Activated CD4-positive, alpha-beta T cell treated with anti-CD3 and anti-CD28 coated beads for 36 hours (primary cell): Measurements from ENCODE around the gene KTI12. TPM values are rescaled to one million over a fixed set of nuclear protein-coding genes. Genes with fewer than 3 reads are reported as not detected.
A peak's percentile ranks its signal among the peaks of the same experiment; 100 is the strongest.
"Not testable (repeated sequence)": the region's sequence is repeated elsewhere in the genome, so short reads cannot be mapped to it uniquely, and the experiment has no call there.

Source experiments
- ATAC-seq: fragments of 200-7000 bp; cut with Tn5 transposase; one replicate; pipeline ENCODE4 v1.10.0; 2021; ENCODE audit warnings: mild to moderate bottlenecking, moderate library complexity
- CTCF ChIA-PET: fragments of 350-600 bp; sonication (Branson Sonifier 250); formaldehyde crosslinking; loops from one replicate; lab custom pipeline; 2021; ENCODE audit warnings: antibody characterized with exemption; lab: Charles Lee
- POLR2A ChIA-PET: fragments of 350-600 bp; sonication (Branson Sonifier 250); formaldehyde crosslinking; loops from one replicate; lab custom pipeline; 2021; ENCODE audit warnings: antibody characterized with exemption, inconsistent platforms; lab: Charles Lee
- DNase-seq: peaks from one replicate; pipeline ENCODE4 v3.0.0-alpha.2; 2020
- H3K27ac Mint-ChIP-seq: one replicate; pipeline ENCODE4 v1.8.0; 2021; ENCODE audit warnings: mixed read lengths
- H3K27me3 Mint-ChIP-seq: one replicate; pipeline ENCODE4 v1.8.0; 2021; ENCODE audit warnings: mixed read lengths
- H3K36me3 Mint-ChIP-seq: one replicate; pipeline ENCODE4 v1.8.0; 2021; ENCODE audit warnings: low read depth, mixed read lengths
- H3K4me1 Mint-ChIP-seq: one replicate; pipeline ENCODE4 v1.8.0; 2021; ENCODE audit warnings: mixed read lengths
- H3K4me3 Mint-ChIP-seq: one replicate; pipeline ENCODE4 v1.8.0; 2021; ENCODE audit warnings: mild to moderate bottlenecking, moderate library complexity, mixed read lengths
- H3K9me3 Mint-ChIP-seq: one replicate; pipeline ENCODE4 v1.8.0; 2021; ENCODE audit warnings: low read depth, mixed read lengths
- intact Hi-C, 2 experiments: fragments of 100-400 bp; cut with DNase I in 1 of 2; cut with micrococcal nuclease in 1 of 2; formaldehyde crosslinking; loops; one replicate each; pipeline versions ENCODE4 v1.14.2 to v1.15.1; 2022 to 2024; cut with DNase I, micrococcal nuclease
- total RNA-seq, 2 experiments: library from RNA; stranded (reverse); gene quantifications; one replicate each; pipeline ENCODE4 v1.2.3, GENCODE V29; 2021

Gene KTI12
- total RNA-seq, 2 experiments from 2014 or later, result 7.6 to 12.3 TPM

GRCh38 chr1:52008071-52008809 lies 25.4 kb downstream of the KTI12 start:
- Mint-ChIP-seq H3K27ac (no peak overlapping the region), H3K36me3 (no peaks in the 10 kb centered on the region), H3K4me3 (no peak overlapping the region), H3K9me3 (no peaks in the 10 kb centered on the region), H3K4me1 (no peaks in the 10 kb centered on the region), H3K27me3 (peaks cover 18% of the 10 kb centered on the region)
- ATAC-seq (no peak), DNase-seq (no peak)
- intact Hi-C loops, result loop anchor here in 1 of 2 experiments (10.0 kb wide), 1 partner anchor 193 kb away; no protein-coding TSS in a partner anchor
- ChIA-PET CTCF (interaction anchor here (0.6 to 1.0 kb wide), 2 partner anchors 112 to 206 kb away, joined by 3 to 4 read pairs; no protein-coding TSS in a partner anchor), POLR2A (no interaction called here)

- ATAC-seq, result no peak
- H3K27ac Mint-ChIP-seq, result no peak overlapping the region
- H3K4me3 Mint-ChIP-seq, result no peak overlapping the region
- DNase-seq, result no peak
- H3K9me3 Mint-ChIP-seq, result no peaks in the 10 kb centered on the region
- H3K4me1 Mint-ChIP-seq, result no peaks in the 10 kb centered on the region
- CTCF ChIA-PET, result interaction anchor here (0.7 to 1.0 kb wide), 2 partner anchors 111 to 294 kb away, joined by 3 to 4 read pairs; no protein-coding TSS in a partner anchor
- intact Hi-C loops, result loop anchor here in 1 of 2 experiments (10.0 kb wide), 1 partner anchor 193 kb away; no protein-coding TSS in a partner anchor
- POLR2A ChIA-PET, result no interaction called here
- no peaks in the 10 kb centered on the region for H3K36me3 Mint-ChIP-seq
- H3K27me3 Mint-ChIP-seq, result peaks cover 18% of the 10 kb centered on the region
Observed at GRCh38 chr1:52007215-52008002, 26.2 kb downstream of the KTI12 start.

GRCh38 chr1:52006081-52006553 lies 27.5 kb downstream of the KTI12 start:
- CTCF ChIA-PET, result interaction anchor here (2.9 kb wide), 1 partner anchor 109 kb away, joined by 21 read pairs; no protein-coding TSS in a partner anchor
- DNase-seq, H3K9me3 Mint-ChIP-seq, H3K36me3 Mint-ChIP-seq, H3K4me3 Mint-ChIP-seq, H3K27ac Mint-ChIP-seq, ATAC-seq, POLR2A ChIA-PET, H3K4me1 Mint-ChIP-seq: not testable (repeated sequence)
- intact Hi-C loops, result loop anchor here in 1 of 2 experiments (10.0 kb wide), 1 partner anchor 191 kb away; no protein-coding TSS in a partner anchor
- H3K27me3 Mint-ChIP-seq, result peaks cover 18% of the 10 kb centered on the region

- intact Hi-C loops, result loop anchor here in 1 of 2 experiments (10.0 kb wide), 1 partner anchor 191 kb away; no protein-coding TSS in a partner anchor
- ChIA-PET POLR2A (interaction anchor here (0.7 kb wide), 1 partner anchor 85 kb away, joined by 3 read pairs; no protein-coding TSS in a partner anchor), CTCF (interaction anchor here (1.1 to 2.9 kb wide), 2 partner anchors 109 to 236 kb away, joined by 5 to 21 read pairs; no protein-coding TSS in a partner anchor)
- H3K36me3 Mint-ChIP-seq, H3K4me3 Mint-ChIP-seq, H3K9me3 Mint-ChIP-seq, H3K4me1 Mint-ChIP-seq, H3K27ac Mint-ChIP-seq, ATAC-seq, DNase-seq: not testable (repeated sequence)
- peaks cover 18% of the 10 kb centered on the region for H3K27me3 Mint-ChIP-seq
Observed at GRCh38 chr1:52005548-52005947, 28.1 kb downstream of the KTI12 start.

- no peaks in the 10 kb centered on the region for H3K9me3 Mint-ChIP-seq
- no peaks in the 10 kb centered on the region for H3K4me1 Mint-ChIP-seq
- CTCF ChIA-PET, result interaction anchor here (0.6 to 2.9 kb wide), 2 partner anchors 16 to 107 kb away, joined by 3 to 21 read pairs; no protein-coding TSS in a partner anchor
- no peak overlapping the region for H3K4me3 Mint-ChIP-seq
- H3K27ac Mint-ChIP-seq, result no peak overlapping the region
- peaks cover 17% of the 10 kb centered on the region for H3K27me3 Mint-ChIP-seq
- H3K36me3 Mint-ChIP-seq, result no peaks in the 10 kb centered on the region
- DNase-seq (no peak), ATAC-seq (no peak)
- intact Hi-C loops, result loop anchor here in 1 of 2 experiments (2.0 to 10.0 kb wide), 2 partner anchors 189 to 811 kb away; no protein-coding TSS in a partner anchor
- POLR2A ChIA-PET, result no interaction called here
Observed at GRCh38 chr1:52003877-52004276, 29.7 kb downstream of the KTI12 start.

GRCh38 chr1:52002038-52002917 lies 31.3 kb downstream of the KTI12 start:
- DNase-seq, result peak; percentile 52
- intact Hi-C loops, result loop anchor here (1.0 to 10.0 kb wide), 3 partner anchors 105 to 809 kb away; no protein-coding TSS in a partner anchor
- peak; percentile 95 for ATAC-seq
- H3K27ac Mint-ChIP-seq, result no peak overlapping the region
- ChIA-PET CTCF (interaction anchor here (0.6 to 2.2 kb wide), 5 partner anchors 61 to 256 kb away, joined by 3 to 28 read pairs (median 3); no protein-coding TSS in a partner anchor), POLR2A (no interaction called here)
- no peaks in the 10 kb centered on the region for H3K4me1 Mint-ChIP-seq
- no peak overlapping the region for H3K4me3 Mint-ChIP-seq
- no peaks in the 10 kb centered on the region for H3K9me3 Mint-ChIP-seq
- H3K27me3 Mint-ChIP-seq, result peaks cover 14% of the 10 kb centered on the region
- H3K36me3 Mint-ChIP-seq, result no peaks in the 10 kb centered on the region

- Mint-ChIP-seq H3K27ac (no peak overlapping the region), H3K4me1 (no peaks in the 10 kb centered on the region), H3K27me3 (peaks cover 10% of the 10 kb centered on the region), H3K36me3 (no peaks in the 10 kb centered on the region), H3K9me3 (no peaks in the 10 kb centered on the region), H3K4me3 (no peak overlapping the region)
- ChIA-PET POLR2A (interaction anchor here (0.6 to 1.0 kb wide), 2 partner anchors 66 to 698 kb away, joined by 3 to 8 read pairs; no protein-coding TSS in a partner anchor), CTCF (interaction anchor here (0.8 to 2.3 kb wide), 3 partner anchors 10 to 191 kb away, joined by 4 to 23 read pairs (median 5); no protein-coding TSS in a partner anchor)
- no peak for ATAC-seq
- no peak for DNase-seq
- intact Hi-C loops, result no loop called here
Observed at GRCh38 chr1:51998701-51999100, 34.9 kb downstream of the KTI12 start.

GRCh38 chr1:51997974-51998382 lies 35.6 kb downstream of the KTI12 start:
- DNase-seq (no peak), ATAC-seq (no peak)
- Mint-ChIP-seq H3K9me3 (no peaks in the 10 kb centered on the region), H3K36me3 (no peaks in the 10 kb centered on the region), H3K4me1 (no peaks in the 10 kb centered on the region), H3K4me3 (no peak overlapping the region), H3K27me3 (peaks cover 12% of the 10 kb centered on the region), H3K27ac (no peak overlapping the region)
- CTCF ChIA-PET, result interaction anchor here (1.5 to 2.3 kb wide), 2 partner anchors 100 to 190 kb away, joined by 4 to 23 read pairs; no protein-coding TSS in a partner anchor
- intact Hi-C loops, result no loop called here
- POLR2A ChIA-PET, result interaction anchor here (0.6 kb wide), 1 partner anchor 698 kb away, joined by 8 read pairs; no protein-coding TSS in a partner anchor

- CTCF ChIA-PET, result interaction anchor here (1.0 kb wide), 1 partner anchor 66 kb away, joined by 4 read pairs; no protein-coding TSS in a partner anchor
- Mint-ChIP-seq H3K9me3 (no peaks in the 10 kb centered on the region), H3K27ac (no peak within 1 kb of the TSS), H3K4me3 (peak within 1 kb of the TSS; percentile 68), H3K4me1 (peaks cover 9% of the 10 kb centered on the region), H3K27me3 (peaks cover 32% of the 10 kb centered on the region), H3K36me3 (no peaks in the 10 kb centered on the region)
- POLR2A ChIA-PET, result interaction anchor here (0.6 kb wide), 1 partner anchor 342 kb away, joined by 3 read pairs; no protein-coding TSS in a partner anchor
- intact Hi-C loops, result loop anchor here in 1 of 2 experiments (2.0 kb wide), 2 partner anchors 64 to 374 kb away; partner anchors contain the start of gene OSBPL9
- ATAC-seq, result peak; percentile 99
- peak; percentile 89 for DNase-seq
Observed at GRCh38 chr1:51990478-51990965, 43.1 kb downstream of the KTI12 start, which contains the start of gene RAB3B. Gene RAB3B, minus strand, starts transcription at chr1:51990700. Its CDS starts 13,583 bp downstream, at chr1:51977117.
